ENCODE data around the gene SPINT2. TPM values are rescaled to one million over a fixed set of nuclear protein-coding genes. Genes with fewer than 3 reads are reported as not detected.

Gene SPINT2
- total and polyA plus RNA-seq, 2 of the 13 experiments (the other 11 are each of a cell fraction or from before 2014, with no cell fraction given), result 0.31 to 0.77 TPM

DNA sequence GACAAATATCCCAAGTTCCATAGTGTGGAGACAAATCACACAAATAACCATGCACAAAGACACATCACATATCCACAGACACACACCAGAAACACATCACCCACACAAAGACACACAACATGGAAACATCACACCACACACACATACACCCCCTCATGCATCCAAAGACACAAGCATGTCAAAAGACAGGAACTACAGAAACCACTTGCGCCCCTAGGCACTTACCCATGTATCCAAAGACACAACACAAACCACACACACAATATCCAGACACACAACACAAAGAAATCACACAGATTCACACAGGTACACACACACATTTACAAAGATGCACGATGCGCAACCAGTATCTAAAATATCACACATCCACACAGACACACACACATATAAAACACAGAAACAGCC is 41.3 kb upstream of the SPINT2 start:
- DNase-seq (ENCODE audit: low spot score) (no peak), FAIRE-seq (peak; percentile 30), ATAC-seq (no peak)
- Histone ChIP-seq H3K27me3 (ENCODE audit: control insufficient read depth in 1 of 2, insufficient read depth in 2 of 2, low read length in 2 of 2) (peaks cover 6 to 14% of the 10 kb centered on the region in 2 experiments; a peak in 3 of 5 replicates), H3K4me1 (ENCODE audit: insufficient read depth, low read length) (peaks cover 9% of the 10 kb centered on the region), H3K27ac (ENCODE audit: extremely low read length, insufficient read depth, low read length) (no peak overlapping the region), H3K4me3 (replicated peaks in 1 of 3; ENCODE audit: insufficient read depth in 1 of 3, low read depth in 2 of 3, low read length in 3 of 3) (peak overlapping the region in 2 of 3 experiments; percentile 75 to 86; a peak in 2 of 6 replicates), H3K79me2 (ENCODE audit: insufficient read depth, low read length) (no peaks in the 10 kb centered on the region), H4K20me1 (ENCODE audit: insufficient read depth, low read length) (no peaks in the 10 kb centered on the region), H3K4me2 (ENCODE audit: low read depth, low read length) (peak overlapping the region; percentile 92), H3K9ac (ENCODE audit: insufficient read depth, low read depth, low read length) (no peak overlapping the region), H3K9me3 (ENCODE audit: low read length) (no peaks in the 10 kb centered on the region), H3K36me3 (replicated peaks in 1 of 2; ENCODE audit: control insufficient read depth in 1 of 2, insufficient read depth in 2 of 2, low read length in 2 of 2) (no peaks in the 10 kb centered on the region), H2AFZ (ENCODE audit: low read length) (no peak overlapping the region)
- TF ChIP-seq, protein P1, sequence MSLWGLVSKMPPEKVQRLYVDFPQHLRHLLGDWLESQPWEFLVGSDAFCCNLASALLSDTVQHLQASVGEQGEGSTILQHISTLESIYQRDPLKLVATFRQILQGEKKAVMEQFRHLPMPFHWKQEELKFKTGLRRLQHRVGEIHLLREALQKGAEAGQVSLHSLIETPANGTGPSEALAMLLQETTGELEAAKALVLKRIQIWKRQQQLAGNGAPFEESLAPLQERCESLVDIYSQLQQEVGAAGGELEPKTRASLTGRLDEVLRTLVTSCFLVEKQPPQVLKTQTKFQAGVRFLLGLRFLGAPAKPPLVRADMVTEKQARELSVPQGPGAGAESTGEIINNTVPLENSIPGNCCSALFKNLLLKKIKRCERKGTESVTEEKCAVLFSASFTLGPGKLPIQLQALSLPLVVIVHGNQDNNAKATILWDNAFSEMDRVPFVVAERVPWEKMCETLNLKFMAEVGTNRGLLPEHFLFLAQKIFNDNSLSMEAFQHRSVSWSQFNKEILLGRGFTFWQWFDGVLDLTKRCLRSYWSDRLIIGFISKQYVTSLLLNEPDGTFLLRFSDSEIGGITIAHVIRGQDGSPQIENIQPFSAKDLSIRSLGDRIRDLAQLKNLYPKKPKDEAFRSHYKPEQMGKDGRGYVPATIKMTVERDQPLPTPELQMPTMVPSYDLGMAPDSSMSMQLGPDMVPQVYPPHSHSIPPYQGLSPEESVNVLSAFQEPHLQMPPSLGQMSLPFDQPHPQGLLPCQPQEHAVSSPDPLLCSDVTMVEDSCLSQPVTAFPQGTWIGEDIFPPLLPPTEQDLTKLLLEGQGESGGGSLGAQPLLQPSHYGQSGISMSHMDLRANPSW (CRISPR knock-in tag; IDR thresholded peaks at IDR 0.05; ENCODE audit: borderline replicate concordance), result no peak
- TF ChIP-seq ZNF207 (IDR thresholded peaks at IDR 0.05; ENCODE audit: borderline replicate concordance) (0 out of 2 replicates have a peak, but pooled peaks have one; percentile 10), ZNF747 (CRISPR knock-in tag; IDR thresholded peaks at IDR 0.05; ENCODE audit: borderline replicate concordance) (no peak)
- TF ChIP-seq, protein P2, sequence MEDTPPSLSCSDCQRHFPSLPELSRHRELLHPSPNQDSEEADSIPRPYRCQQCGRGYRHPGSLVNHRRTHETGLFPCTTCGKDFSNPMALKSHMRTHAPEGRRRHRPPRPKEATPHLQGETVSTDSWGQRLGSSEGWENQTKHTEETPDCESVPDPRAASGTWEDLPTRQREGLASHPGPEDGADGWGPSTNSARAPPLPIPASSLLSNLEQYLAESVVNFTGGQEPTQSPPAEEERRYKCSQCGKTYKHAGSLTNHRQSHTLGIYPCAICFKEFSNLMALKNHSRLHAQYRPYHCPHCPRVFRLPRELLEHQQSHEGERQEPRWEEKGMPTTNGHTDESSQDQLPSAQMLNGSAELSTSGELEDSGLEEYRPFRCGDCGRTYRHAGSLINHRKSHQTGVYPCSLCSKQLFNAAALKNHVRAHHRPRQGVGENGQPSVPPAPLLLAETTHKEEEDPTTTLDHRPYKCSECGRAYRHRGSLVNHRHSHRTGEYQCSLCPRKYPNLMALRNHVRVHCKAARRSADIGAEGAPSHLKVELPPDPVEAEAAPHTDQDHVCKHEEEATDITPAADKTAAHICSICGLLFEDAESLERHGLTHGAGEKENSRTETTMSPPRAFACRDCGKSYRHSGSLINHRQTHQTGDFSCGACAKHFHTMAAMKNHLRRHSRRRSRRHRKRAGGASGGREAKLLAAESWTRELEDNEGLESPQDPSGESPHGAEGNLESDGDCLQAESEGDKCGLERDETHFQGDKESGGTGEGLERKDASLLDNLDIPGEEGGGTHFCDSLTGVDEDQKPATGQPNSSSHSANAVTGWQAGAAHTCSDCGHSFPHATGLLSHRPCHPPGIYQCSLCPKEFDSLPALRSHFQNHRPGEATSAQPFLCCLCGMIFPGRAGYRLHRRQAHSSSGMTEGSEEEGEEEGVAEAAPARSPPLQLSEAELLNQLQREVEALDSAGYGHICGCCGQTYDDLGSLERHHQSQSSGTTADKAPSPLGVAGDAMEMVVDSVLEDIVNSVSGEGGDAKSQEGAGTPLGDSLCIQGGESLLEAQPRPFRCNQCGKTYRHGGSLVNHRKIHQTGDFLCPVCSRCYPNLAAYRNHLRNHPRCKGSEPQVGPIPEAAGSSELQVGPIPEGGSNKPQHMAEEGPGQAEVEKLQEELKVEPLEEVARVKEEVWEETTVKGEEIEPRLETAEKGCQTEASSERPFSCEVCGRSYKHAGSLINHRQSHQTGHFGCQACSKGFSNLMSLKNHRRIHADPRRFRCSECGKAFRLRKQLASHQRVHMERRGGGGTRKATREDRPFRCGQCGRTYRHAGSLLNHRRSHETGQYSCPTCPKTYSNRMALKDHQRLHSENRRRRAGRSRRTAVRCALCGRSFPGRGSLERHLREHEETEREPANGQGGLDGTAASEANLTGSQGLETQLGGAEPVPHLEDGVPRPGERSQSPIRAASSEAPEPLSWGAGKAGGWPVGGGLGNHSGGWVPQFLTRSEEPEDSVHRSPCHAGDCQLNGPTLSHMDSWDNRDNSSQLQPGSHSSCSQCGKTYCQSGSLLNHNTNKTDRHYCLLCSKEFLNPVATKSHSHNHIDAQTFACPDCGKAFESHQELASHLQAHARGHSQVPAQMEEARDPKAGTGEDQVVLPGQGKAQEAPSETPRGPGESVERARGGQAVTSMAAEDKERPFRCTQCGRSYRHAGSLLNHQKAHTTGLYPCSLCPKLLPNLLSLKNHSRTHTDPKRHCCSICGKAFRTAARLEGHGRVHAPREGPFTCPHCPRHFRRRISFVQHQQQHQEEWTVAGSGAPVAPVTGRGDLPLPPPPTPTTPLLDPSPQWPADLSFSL (CRISPR knock-in tag; IDR thresholded peaks at IDR 0.05), result peak; percentile 69; the same call in 1 of the 2 replicates
- in situ Hi-C loops (cut with HindIII; ENCODE audit: extremely low pct_ligation_motif_present, low pct_unique_long_range_greater_than_20kb) (no loop called here), intact Hi-C loops (cut with micrococcal nuclease; ENCODE audit: unreplicated experiment) (no loop called here)
- no TSS peak for BruUV-seq (replicated peaks)
- ChIA-PET POLR2A (no interaction called here), CTCF (ENCODE audit: low intra/inter-chr PET ratio, low total read pairs) (no interaction called here)
- WGBS (ENCODE audit: low lambda C conversion rate), result 92% methylated on average over 3 of the region's 3 CpGs
